ENCODE results near the gene TTN. TPM values are rescaled to one million over a fixed set of nuclear protein-coding genes. Genes with fewer than 3 reads are reported as not detected.

The TTN gene
- total and polyA plus RNA-seq, 10 of the 15 experiments (the other 5 are each of a cell fraction or from before 2014, with no cell fraction given) = 0.15 to 9.0 (median 1.8) TPM

DNA sequence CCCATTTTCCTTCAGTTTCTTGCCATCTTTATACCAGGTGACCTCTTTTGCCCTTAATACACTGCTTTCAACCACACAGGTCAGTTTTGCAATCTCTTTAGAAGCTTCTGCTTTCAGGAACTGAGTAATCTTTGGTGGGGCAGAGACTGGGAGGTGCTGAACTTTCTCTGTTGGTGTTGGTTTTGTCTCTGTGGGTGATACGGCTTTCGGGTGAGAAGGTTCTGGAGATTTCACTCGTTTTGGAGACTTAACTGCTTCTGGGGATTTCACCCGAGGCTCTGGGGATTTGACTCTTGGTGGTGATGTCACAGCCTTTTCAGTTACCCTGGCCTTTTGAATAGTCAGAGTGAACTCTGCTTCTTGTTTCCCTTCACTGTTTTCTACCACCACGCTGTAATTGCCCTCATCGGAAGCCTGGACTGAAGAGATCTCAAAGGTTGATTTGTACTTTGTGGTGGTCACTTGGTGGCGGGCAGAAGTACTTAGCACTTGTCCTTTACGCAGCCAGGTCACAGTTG lies 276.5 kb downstream of the TTN start (continued):
- TF ChIP-seq, protein P1, sequence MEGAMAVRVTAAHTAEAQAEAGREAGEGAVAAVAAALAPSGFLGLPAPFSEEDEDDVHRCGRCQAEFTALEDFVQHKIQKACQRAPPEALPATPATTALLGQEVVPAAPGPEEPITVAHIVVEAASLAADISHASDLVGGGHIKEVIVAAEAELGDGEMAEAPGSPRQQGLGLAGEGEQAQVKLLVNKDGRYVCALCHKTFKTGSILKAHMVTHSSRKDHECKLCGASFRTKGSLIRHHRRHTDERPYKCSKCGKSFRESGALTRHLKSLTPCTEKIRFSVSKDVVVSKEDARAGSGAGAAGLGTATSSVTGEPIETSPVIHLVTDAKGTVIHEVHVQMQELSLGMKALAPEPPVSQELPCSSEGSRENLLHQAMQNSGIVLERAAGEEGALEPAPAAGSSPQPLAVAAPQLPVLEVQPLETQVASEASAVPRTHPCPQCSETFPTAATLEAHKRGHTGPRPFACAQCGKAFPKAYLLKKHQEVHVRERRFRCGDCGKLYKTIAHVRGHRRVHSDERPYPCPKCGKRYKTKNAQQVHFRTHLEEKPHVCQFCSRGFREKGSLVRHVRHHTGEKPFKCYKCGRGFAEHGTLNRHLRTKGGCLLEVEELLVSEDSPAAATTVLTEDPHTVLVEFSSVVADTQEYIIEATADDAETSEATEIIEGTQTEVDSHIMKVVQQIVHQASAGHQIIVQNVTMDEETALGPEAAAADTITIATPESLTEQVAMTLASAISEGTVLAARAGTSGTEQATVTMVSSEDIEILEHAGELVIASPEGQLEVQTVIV (IDR thresholded peaks at IDR 0.05; ENCODE audit: borderline replicate concordance, partially characterized antibody) = no peak
- peak; percentile 64; the same call in 1 of the 2 replicates for TF ChIP-seq CHD2 (IDR thresholded peaks at IDR 0.05; ENCODE audit: borderline replicate concordance, low read depth, low read length)
- TF ChIP-seq CREM (IDR thresholded peaks at IDR 0.05; ENCODE audit: low read depth) = peak; percentile 74
- peak; percentile 72 for TF ChIP-seq CREB1 (IDR thresholded peaks at IDR 0.05; ENCODE audit: low read depth)
- TF ChIP-seq YY1 (IDR thresholded peaks at IDR 0.05; ENCODE audit: low read depth, low read length) = 0 out of 2 replicates have a peak, but pooled peaks have one; percentile 7
- no peak for TF ChIP-seq ASH2L (IDR thresholded peaks at IDR 0.05; ENCODE audit: borderline replicate concordance, low read depth)
- TF ChIP-seq, protein P2, sequence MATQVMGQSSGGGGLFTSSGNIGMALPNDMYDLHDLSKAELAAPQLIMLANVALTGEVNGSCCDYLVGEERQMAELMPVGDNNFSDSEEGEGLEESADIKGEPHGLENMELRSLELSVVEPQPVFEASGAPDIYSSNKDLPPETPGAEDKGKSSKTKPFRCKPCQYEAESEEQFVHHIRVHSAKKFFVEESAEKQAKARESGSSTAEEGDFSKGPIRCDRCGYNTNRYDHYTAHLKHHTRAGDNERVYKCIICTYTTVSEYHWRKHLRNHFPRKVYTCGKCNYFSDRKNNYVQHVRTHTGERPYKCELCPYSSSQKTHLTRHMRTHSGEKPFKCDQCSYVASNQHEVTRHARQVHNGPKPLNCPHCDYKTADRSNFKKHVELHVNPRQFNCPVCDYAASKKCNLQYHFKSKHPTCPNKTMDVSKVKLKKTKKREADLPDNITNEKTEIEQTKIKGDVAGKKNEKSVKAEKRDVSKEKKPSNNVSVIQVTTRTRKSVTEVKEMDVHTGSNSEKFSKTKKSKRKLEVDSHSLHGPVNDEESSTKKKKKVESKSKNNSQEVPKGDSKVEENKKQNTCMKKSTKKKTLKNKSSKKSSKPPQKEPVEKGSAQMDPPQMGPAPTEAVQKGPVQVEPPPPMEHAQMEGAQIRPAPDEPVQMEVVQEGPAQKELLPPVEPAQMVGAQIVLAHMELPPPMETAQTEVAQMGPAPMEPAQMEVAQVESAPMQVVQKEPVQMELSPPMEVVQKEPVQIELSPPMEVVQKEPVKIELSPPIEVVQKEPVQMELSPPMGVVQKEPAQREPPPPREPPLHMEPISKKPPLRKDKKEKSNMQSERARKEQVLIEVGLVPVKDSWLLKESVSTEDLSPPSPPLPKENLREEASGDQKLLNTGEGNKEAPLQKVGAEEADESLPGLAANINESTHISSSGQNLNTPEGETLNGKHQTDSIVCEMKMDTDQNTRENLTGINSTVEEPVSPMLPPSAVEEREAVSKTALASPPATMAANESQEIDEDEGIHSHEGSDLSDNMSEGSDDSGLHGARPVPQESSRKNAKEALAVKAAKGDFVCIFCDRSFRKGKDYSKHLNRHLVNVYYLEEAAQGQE (IDR thresholded peaks at IDR 0.05; ENCODE audit: low read depth, low read length) = no peak
- TF ChIP-seq GABPA (IDR thresholded peaks at IDR 0.05; ENCODE audit: low read depth) = peak; percentile 50; the same call in 1 of the 2 replicates
- 0 out of 2 replicates have a peak, but pooled peaks have one; percentile 54 for TF ChIP-seq MEF2A (IDR thresholded peaks at IDR 0.05; ENCODE audit: insufficient read depth, low read depth, low read length)
- no peak for TF ChIP-seq HCFC1 (IDR thresholded peaks at IDR 0.05; ENCODE audit: low read length)
- TF ChIP-seq MEF2B (IDR thresholded peaks at IDR 0.05; ENCODE audit: partially characterized antibody, poor library complexity, severe bottlenecking) = peak; percentile 100
- TF ChIP-seq, protein P3, sequence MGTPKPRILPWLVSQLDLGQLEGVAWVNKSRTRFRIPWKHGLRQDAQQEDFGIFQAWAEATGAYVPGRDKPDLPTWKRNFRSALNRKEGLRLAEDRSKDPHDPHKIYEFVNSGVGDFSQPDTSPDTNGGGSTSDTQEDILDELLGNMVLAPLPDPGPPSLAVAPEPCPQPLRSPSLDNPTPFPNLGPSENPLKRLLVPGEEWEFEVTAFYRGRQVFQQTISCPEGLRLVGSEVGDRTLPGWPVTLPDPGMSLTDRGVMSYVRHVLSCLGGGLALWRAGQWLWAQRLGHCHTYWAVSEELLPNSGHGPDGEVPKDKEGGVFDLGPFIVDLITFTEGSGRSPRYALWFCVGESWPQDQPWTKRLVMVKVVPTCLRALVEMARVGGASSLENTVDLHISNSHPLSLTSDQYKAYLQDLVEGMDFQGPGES (IDR thresholded peaks at IDR 0.05) = no peak
- TF ChIP-seq SPI1 (IDR thresholded peaks at IDR 0.05; ENCODE audit: borderline replicate concordance, insufficient read depth, low read depth, low read length) = peak; percentile 92
- TF ChIP-seq EED (IDR thresholded peaks at IDR 0.05; ENCODE audit: low read depth) = peak; percentile 93
- peak; percentile 72; the same call in 1 of the 2 replicates for TF ChIP-seq BACH1 (IDR thresholded peaks at IDR 0.05; ENCODE audit: borderline replicate concordance)
- TF ChIP-seq RAD51 (IDR thresholded peaks at IDR 0.05) = peak; percentile 81
- TF ChIP-seq, protein P4, sequence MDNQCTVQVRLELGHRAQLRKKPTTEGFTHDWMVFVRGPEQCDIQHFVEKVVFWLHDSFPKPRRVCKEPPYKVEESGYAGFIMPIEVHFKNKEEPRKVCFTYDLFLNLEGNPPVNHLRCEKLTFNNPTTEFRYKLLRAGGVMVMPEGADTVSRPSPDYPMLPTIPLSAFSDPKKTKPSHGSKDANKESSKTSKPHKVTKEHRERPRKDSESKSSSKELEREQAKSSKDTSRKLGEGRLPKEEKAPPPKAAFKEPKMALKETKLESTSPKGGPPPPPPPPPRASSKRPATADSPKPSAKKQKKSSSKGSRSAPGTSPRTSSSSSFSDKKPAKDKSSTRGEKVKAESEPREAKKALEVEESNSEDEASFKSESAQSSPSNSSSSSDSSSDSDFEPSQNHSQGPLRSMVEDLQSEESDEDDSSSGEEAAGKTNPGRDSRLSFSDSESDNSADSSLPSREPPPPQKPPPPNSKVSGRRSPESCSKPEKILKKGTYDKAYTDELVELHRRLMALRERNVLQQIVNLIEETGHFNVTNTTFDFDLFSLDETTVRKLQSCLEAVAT (IDR thresholded peaks at IDR 0.05) = peak; percentile 85
- TF ChIP-seq RUNX3 (IDR thresholded peaks at IDR 0.05; ENCODE audit: low read length) = peak; percentile 93
- no peak for TF ChIP-seq BRCA1 (IDR thresholded peaks at IDR 0.05; ENCODE audit: low read depth, low read length)
- TF ChIP-seq, protein P5, sequence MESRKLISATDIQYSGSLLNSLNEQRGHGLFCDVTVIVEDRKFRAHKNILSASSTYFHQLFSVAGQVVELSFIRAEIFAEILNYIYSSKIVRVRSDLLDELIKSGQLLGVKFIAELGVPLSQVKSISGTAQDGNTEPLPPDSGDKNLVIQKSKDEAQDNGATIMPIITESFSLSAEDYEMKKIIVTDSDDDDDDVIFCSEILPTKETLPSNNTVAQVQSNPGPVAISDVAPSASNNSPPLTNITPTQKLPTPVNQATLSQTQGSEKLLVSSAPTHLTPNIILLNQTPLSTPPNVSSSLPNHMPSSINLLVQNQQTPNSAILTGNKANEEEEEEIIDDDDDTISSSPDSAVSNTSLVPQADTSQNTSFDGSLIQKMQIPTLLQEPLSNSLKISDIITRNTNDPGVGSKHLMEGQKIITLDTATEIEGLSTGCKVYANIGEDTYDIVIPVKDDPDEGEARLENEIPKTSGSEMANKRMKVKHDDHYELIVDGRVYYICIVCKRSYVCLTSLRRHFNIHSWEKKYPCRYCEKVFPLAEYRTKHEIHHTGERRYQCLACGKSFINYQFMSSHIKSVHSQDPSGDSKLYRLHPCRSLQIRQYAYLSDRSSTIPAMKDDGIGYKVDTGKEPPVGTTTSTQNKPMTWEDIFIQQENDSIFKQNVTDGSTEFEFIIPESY (IDR thresholded peaks at IDR 0.05) = no peak
- TF ChIP-seq PAX8 (IDR thresholded peaks at IDR 0.05) = no peak

All from GM12878 (cell line).